B cell (primary cell): Measurements from ENCODE around the gene HFE.

ENCODE experiments used
- CTCF ChIP-seq: fragments of 200-600 bp; IDR thresholded peaks from one replicate; pipeline ENCODE4 v1.8.0; 2022; ENCODE audit warnings: antibody characterized with exemption, mild to moderate bottlenecking
- EZH2 ChIP-seq: IDR thresholded peaks from 2 replicates; pipeline ENCODE4 v1.6.1; 2012; ENCODE audit warnings: borderline replicate concordance, low read depth, mild to moderate bottlenecking, moderate library complexity, low read length; ENCODE audit not compliant: insufficient read depth, poor library complexity, severe bottlenecking

GRCh38 chr6:26131618-26132017, 44.4 kb downstream of the HFE start:
- no peak for TF ChIP-seq CTCF
- TF ChIP-seq EZH2 = no peak
